DMS79 (cell line): ENCODE data around the gene TRA2B.

Experiments
- DNase-seq: peaks from one replicate; lab custom pipeline; 2025; lab: John Stamatoyannopoulos, UW

The TRA2B gene

DNA sequence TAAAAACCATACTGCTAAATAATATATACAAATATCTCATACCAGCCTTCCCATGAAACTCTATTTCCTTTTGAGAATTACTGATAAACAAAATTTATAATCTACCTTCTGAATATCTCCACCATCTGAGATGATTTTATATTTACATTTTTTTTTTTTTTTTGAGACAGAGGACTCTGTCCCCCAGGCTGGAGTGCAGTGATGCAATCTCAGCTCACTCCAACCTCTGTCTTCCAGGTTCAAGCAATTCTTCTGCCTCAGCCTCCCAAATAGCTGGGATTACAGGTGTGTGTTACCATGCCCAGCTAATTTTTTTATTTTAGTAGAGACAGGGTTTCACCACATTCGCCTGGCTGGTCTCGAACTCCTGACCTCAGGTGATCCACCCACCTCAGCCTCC is 70.2 kb downstream of the TRA2B start:
- DNase-seq = no peak

DNA sequence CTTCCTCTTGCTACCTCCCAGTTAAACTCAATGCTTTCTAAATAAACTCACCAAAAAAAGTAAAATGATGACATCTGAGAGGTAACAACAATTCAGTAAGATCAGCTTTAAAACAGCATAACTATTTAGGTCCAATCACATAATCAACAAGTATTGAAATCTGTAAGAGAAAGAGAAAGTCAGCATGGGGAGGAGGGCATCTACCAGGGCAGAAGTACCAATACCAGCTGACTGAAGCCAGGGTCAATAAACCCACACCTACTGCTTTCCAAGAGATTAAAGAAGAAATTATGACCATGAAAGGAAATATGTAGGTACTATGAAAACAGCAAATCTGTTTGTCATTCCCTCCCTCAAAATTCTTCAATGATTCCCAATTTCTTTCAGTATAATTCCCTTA is 70.8 kb downstream of the TRA2B start:
- DNase-seq = no peak

DNA sequence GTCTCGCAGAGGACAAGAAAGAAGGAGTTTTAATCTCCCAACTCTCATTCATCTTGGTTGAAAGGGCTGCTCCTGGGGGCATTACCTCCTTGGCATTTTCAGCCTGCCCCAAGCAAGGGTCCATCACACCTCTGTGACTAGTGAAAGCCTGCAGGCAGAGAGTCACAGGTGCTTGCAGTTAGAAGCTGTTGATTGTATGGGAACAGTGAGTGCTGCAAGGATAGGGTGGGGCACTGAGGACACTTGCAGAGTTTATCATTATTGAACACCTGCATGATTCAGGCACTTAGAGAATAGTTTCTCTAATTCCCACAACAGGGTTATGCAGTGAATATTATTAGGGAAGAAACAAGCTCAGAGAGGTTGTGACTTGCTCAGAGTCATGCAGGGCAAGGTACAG is 71.3 kb downstream of the TRA2B start:
- DNase-seq = no peak
